H1 (cell line): ENCODE data around the gene S100A12.

Experiments used
- CREB1 ChIP-seq: IDR thresholded peaks from 2 replicates; pipeline ENCODE4 v1.6.1; 2012; ENCODE audit warnings: inconsistent platforms
- CTCF ChIP-seq, 3 experiments: IDR thresholded peaks; 1 replicate in 2 of 3; 2 replicates in 1 of 3; pipeline versions ENCODE4 v1.5.1 to v1.6.1; 2011; ENCODE audit warnings: low read length in 3 of 3, mild to moderate bottlenecking in 3 of 3, inconsistent platforms in 2 of 3, low read depth in 1 of 3, moderate library complexity in 1 of 3; ENCODE audit not compliant: insufficient read depth in 1 of 3; ENCODE audit errors: control extremely low read depth in 1 of 3
- GTF2F1 ChIP-seq: IDR thresholded peaks from 2 replicates; pipeline ENCODE4 v1.6.1; 2012; ENCODE audit warnings: low read depth, low read length, improper control_type of control experiment, borderline replicate concordance
- TAF7 ChIP-seq: optimal IDR thresholded peaks from 2 replicates; pipeline ENCODE3; 2011; ENCODE audit warnings: low read depth, mild to moderate bottlenecking, inconsistent platforms, low read length, moderate library complexity, borderline replicate concordance
- TF ChIP-seq, protein P1 (sequence below): IDR thresholded peaks from 2 replicates; pipeline ENCODE4 v1.6.1; 2012; ENCODE audit warnings: inconsistent platforms

DNA sequence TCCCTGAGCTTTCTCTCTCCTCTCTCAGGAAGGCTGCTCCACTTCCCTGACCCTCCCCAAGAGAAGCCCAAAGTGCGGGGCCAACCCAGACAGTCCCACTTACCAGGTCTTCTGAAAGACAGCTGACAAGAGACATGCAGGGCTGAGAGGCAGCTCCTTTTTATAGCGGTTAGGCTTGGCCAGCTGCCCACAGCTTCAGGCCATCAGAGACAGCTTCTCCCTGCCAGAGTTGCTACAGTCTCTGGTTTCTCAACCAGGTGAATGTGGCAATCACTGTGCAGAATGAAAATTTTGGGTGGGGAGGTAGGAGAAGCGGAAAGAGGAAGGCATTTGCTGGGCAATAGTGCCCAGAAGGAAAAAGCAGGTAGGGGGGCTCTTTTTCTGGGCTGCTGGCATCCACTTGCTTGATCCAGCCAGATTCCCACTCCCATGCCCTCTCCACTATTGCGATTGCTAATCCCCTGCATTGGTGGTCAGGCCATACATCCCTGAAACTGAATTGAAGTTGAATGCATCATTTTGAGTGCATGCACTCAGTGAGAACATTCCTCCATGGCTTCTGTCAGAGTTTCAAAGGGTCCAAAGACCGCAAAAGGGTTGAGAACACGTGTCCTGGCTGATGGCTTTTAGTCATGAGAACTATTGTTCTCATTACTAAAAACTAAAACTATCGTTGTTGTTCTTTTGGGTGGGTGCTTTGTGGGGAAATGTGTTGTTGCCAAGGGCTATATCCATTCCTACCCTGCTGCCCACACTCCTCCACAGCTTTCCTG lies 15.7 kb upstream of the S100A12 start, which contains the start of gene S100A8:
- TF ChIP-seq, protein P1, sequence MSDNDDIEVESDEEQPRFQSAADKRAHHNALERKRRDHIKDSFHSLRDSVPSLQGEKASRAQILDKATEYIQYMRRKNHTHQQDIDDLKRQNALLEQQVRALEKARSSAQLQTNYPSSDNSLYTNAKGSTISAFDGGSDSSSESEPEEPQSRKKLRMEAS: no peak
- TF ChIP-seq CTCF (IDR thresholded peaks at IDR 0.05; ENCODE audit: control extremely low read depth in 1 of 3, insufficient read depth in 1 of 3, low read depth in 1 of 3, low read length in 3 of 3) (no peak), GTF2F1 (no peak), TAF7 (no peak), CREB1 (no peak)
